GM03348 (cell line): Measurements from ENCODE around the gene TSHZ3.

Experiments
- DNase-seq: peaks from one replicate; pipeline ENCODE4 v3.0.0; 2012; ENCODE audit warnings: low spot score

TSHZ3 gene

GRCh38 chr19:31334849-31335624 lies 14.2 kb downstream of the TSHZ3 start:
- no peak for DNase-seq

- DNase-seq: peak; percentile 44
Measured at GRCh38 chr19:31334101-31334848, 15.0 kb downstream of the TSHZ3 start.

DNA sequence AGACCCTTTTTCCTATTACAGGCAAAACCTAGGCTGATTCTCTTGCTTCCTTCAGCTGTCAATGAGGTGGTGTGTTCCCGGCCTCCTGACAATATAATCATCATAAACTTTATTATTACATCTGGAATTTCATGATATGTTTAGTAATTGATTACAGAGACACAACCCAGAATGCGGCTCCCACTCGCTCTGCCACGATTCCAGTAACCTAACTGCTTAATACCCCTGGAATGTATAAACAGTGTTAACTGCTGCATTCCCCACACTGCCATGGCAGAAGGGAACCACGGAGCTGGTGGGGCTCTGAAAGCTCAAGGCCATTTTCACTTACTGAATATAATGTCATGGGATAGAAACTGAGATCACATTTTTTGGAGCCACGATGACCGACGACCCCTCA lies 17.1 kb downstream of the TSHZ3 start:
- no peak for DNase-seq

- DNase-seq: no peak
Measured at GRCh38 chr19:31331536-31331935, 17.7 kb downstream of the TSHZ3 start.

- no peak for DNase-seq
Measured at GRCh38 chr19:31330761-31331160, 18.5 kb downstream of the TSHZ3 start.

- DNase-seq: no peak
Measured at GRCh38 chr19:31330237-31330636, 19.0 kb downstream of the TSHZ3 start.

GRCh38 chr19:31329819-31330218 lies 19.4 kb downstream of the TSHZ3 start:
- no peak for DNase-seq

- DNase-seq: no peak
Measured at GRCh38 chr19:31328238-31328637, 21.0 kb downstream of the TSHZ3 start.

- no peak for DNase-seq
Measured at GRCh38 chr19:31326329-31327028, 22.8 kb downstream of the TSHZ3 start.

GRCh38 chr19:31325342-31325741 lies 23.9 kb downstream of the TSHZ3 start:
- DNase-seq: no peak

DNA sequence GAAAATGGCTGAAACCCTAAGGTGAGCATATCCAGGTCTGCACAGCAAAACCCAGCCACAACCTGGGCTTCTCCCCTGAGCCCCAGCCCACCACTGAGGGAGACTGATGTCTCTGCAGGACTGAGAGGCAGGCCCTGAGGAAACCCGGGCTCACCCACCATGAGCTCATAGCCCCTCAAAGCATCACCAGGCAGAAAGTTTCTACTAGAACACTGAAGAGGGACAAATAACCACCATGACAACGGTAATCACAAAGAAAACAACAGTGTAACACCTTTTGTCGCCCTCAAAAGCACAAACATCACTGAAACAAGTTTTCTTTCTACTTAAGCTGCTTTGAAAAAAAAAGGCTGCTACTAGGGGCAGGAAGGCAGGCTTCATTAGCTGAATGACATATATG lies 29.8 kb downstream of the TSHZ3 start:
- DNase-seq: no peak

DNA sequence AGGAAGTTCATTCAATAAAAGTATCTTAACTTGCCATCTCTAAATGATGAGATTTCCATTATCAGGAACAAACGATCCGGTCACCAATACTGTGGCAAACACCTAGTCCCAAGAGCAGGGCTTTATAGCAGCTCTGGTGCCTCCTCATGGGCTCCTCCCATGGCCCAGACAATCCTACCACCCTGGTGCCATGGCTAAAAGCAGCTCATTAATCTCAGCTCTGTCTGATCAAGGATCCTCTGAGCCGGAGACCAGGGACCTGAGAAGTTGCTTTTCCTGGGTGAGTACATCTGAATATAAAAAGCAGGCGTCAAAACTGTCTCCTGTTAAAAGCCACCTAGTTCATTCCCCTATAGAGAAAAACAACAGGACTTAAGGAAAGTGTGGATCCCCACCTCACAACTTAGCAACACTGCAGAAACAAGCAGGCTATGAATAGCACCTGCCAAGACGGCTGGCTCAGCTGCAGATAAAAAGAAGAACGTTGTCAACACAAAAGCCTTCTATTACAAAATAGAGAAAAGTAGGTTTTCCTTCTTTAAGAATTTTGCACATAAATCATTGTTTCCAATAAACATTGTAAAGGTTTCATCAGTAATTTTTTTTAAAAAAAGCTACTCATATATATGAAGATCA lies 30.3 kb downstream of the TSHZ3 start:
- DNase-seq: no peak

GRCh38 chr19:31317570-31317969 lies 31.7 kb downstream of the TSHZ3 start:
- DNase-seq: no peak

DNA sequence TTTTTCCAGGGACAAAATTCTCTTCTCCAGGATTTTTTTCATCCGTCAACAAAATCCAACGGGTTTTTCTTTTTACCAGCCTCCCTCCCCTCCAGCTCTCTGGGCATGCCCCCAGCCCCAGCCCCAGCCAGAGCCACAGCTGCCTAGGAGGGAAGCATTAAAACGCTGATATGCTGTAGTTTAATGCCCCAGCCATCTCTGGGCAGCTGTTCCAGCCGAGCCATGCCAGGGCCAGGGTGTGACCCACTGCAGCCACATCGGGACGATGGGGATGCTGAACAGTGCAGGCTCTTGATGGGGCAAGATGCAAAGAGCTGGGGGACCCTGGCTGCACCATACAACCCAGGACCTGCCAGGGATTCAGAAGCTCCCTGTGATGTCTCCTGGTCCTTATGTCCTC lies 32.1 kb downstream of the TSHZ3 start:
- DNase-seq: no peak

GRCh38 chr19:31316201-31316951 lies 32.9 kb downstream of the TSHZ3 start:
- peak; percentile 82 for DNase-seq

- DNase-seq: no peak
Measured at GRCh38 chr19:31315652-31316051, 33.6 kb downstream of the TSHZ3 start.

DNA sequence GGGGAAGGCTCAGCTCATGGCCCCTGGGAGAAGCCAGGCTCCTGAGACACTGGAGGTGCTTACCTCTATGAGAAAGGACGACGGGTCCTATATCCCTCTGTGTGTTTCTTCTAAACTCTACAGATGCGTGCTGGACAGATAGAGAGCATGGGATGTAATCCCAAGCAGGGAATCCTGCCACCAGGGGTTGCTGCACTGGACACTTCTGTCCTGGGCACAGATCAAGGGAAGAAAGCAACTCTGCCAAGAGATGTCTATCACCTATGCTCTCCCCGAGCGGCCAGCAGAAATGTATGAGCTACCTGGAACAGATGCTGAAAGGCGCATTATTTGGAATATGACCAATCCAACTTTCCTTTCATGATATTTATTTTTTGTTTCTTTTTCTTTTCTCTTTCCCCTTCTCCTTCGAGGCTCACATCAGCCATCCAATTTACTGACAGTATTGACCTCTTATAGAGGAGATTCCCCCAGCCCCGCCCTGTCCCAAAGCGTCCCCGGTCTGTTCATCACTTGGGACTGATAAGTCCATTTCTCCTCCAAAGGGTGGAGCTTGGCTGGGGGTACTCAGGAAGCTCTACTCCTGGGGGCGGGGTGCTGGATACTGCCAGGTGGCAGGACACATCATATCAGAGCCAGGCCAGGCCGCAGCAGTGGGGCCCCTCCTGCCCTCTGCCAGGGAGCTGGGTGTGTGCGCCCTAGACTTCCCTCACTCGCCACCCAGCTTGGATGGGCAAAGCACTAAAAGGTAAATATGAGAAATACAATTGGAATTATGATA lies 34.2 kb downstream of the TSHZ3 start:
- DNase-seq: peak; percentile 32

- DNase-seq: no peak
Measured at GRCh38 chr19:31314156-31314555, 35.1 kb downstream of the TSHZ3 start.

- DNase-seq: no peak
Measured at GRCh38 chr19:31313291-31314030, 35.8 kb downstream of the TSHZ3 start.

DNA sequence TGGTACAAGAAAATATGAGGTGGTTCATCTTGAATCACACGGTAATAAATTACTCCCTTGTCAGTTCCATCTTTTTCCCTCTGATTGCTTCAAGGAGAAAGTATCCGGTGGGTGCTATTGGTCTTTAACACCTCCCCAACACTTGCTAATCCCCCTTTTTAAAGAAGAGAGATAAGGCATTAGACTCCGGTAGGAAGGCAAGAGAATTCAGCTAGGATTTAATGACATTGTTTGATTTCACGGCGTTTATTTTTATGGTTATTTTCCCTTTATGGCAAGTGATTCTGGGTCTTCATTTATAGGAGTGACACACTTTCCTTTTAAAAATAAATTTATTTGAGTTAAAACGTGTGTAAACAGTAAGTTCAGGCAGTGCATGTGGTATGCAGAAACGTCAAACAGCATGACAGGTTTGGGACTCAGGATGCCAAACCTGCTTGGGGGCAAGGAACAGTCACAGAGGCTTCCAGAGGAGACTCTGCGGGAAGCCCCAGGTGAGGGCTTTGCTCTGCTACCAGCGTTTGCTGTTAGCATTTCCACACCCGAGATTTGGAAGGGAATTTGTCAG lies 36.5 kb downstream of the TSHZ3 start:
- DNase-seq: no peak
